HG02981 (cell line): ENCODE data around the gene RNF133.

Source experiments
- ATAC-seq: cut with Tn5 transposase; IDR thresholded peaks from one replicate; pipeline ENCODE4 v1.9.1; 2021; ENCODE audit warnings: mild to moderate bottlenecking, moderate library complexity; ENCODE audit not compliant: unreplicated experiment

RNF133 gene

GRCh38 chr7:122699017-122699416 lies at the start of gene RNF133:
Gene RNF133, minus strand, starts transcription at chr7:122699117. Its CDS starts 199 bp downstream, at chr7:122698918.
- ATAC-seq: no peak

- no peak for ATAC-seq
Measured at GRCh38 chr7:122748195-122748594, 49.3 kb upstream of the RNF133 start.

- no peak for ATAC-seq
Measured at GRCh38 chr7:122746948-122747347, 48.0 kb upstream of the RNF133 start.

DNA sequence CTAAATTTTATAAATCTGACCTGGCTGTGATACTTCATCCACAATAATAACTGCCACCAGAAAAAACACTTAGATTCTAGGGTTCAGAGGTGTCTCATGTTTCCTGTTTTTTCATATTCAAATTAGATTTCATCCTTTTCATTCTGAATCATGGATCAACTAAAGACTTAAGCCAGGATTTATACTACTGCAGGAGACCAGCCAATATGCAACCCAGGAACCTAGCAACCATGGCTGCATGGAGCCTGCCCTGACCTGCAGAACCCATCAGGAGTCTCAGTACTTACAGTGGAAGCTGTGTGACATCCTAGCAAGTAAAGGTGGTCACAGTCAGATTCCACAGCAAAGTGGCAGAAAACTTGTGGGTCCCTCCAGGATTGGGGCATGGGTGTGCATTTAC lies 44.3 kb upstream of the RNF133 start:
- ATAC-seq: no peak

GRCh38 chr7:122738947-122739346 lies 40.0 kb upstream of the RNF133 start:
- no peak for ATAC-seq

GRCh38 chr7:122736183-122736582 lies 37.3 kb upstream of the RNF133 start:
- ATAC-seq: no peak

- ATAC-seq: no peak
Measured at GRCh38 chr7:122727759-122728158, 28.8 kb upstream of the RNF133 start.

GRCh38 chr7:122727354-122727753 lies 28.4 kb upstream of the RNF133 start:
- no peak for ATAC-seq

GRCh38 chr7:122726881-122727280 lies 28.0 kb upstream of the RNF133 start:
- no peak for ATAC-seq

DNA sequence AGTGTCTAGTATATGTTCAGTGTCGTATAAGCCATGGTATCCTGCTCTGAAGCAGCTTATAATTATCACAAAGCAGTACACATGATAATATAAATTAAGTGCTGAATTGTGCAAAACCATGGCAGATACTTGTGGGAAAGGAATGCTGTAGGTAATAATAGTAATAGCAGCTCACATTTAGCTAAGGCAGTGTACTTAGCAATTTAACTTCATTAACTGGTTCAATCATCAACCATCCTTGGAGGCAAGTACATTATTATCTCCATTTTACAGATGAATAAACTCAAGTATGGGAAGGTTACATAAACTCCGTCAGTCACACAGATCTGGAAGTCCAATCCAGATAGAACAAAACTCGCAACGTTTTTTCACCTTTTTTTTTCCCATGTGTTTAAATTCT lies 25.4 kb upstream of the RNF133 start:
- no peak for ATAC-seq

GRCh38 chr7:122719010-122719578 lies 20.2 kb upstream of the RNF133 start:
- ATAC-seq: no peak

- no peak for ATAC-seq
Measured at GRCh38 chr7:122717356-122718089, 18.6 kb upstream of the RNF133 start.

DNA sequence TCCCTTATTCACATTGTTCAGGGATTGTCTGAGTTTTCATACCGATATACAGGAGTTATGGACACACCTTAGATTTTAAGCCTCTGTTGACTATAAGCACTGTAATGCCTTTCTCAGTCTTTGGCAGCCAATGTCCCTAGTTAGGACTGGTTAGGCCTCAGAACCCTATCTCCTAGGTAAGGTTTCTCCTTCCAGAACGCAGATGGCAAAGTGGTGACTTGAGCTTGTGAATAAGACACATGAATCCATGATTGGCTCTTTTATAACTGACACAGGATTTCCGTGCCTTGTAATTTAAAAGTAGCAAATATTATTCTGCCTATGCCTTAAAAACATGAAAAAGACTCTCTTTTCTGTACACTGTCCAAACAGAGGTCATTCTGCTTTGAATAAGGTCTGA lies 16.3 kb upstream of the RNF133 start:
- ATAC-seq: no peak

DNA sequence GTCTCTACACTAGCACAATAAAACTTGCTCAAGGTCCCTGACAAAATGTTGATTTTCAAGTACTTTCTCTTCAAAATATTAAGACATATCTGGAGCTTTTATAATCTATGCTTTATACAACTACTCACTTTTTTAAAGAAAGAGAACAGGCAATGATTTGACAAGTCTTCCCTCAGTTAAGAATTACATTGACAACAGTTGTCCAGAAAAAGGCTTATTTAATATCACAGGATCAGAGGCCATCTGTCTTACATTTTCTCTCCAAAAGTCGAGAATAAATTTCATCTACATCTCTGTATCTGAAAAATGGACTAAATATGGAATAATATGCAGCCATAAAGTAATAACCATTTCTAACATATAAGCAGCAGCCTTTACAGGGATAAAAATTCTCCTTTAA lies 12.0 kb upstream of the RNF133 start:
- no peak for ATAC-seq

DNA sequence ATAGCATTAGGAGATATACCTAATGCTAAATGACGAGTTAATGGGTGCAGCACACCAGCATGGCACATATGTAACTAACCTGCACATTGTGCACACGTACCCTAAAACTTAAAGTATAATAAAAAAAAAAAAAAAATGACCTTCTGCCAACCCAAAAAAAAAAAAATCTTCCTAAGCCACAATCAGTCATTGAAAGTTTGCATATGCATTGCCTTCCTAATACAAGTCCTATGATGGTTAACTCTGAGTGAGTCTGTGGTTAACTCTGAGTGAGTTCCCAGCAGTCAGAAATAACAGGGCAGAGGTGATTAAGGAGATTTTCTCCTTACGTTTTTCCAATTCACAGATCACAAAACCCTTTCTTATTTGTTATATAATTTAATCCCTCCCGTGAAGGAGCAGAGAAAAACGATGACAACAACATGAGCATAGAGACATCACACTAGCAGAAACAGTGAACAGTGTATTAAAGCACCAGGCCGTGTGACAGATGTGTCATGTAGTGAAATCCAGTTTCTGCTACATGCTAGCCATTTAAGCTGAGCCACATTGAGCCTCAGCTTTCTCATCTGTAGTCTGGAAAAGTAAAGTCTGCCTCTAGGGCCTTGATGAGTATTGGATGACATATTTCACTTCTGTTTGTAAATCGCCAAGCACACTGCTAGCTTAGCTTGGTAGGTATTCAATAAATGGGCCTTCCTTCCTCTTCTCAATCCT lies 11.2 kb upstream of the RNF133 start:
- ATAC-seq: no peak

- ATAC-seq: no peak
Measured at GRCh38 chr7:122706836-122707235, 7.9 kb upstream of the RNF133 start.

DNA sequence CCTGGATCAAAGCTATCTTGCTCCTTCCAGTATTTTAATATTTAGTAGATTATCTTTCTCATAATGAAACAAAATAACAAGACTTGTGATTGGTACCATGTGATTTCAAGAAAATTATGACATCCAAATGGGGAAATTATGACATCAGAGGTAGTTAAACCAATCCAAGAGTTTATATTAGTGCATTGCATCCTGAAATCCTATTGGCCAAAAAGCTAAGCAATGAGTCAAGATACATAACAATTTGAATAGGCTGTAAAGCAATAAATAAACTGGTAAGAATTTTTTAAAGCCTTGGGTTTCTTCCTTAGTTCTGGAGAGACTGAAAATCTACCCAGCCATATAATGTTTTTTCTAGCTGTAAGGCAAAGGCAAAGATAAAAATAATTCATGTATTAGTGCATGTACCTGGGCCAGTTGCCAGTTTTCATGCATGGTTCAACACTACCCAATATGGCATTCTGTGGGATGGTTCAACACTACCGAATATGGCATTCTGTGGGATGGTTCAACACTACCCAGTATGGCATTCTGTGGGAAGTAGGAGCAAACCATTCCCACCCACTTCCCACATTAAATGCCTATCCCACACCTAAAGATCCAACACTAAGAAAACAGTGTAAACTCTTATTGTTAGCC lies 4.1 kb upstream of the RNF133 start, which contains the start of gene RNF148:
RNF148 (minus strand) TSS at position 51 of the 639 bp plus-strand sequence. CDS start 172 bp downstream, outside the sequence.
- ATAC-seq: no peak

DNA sequence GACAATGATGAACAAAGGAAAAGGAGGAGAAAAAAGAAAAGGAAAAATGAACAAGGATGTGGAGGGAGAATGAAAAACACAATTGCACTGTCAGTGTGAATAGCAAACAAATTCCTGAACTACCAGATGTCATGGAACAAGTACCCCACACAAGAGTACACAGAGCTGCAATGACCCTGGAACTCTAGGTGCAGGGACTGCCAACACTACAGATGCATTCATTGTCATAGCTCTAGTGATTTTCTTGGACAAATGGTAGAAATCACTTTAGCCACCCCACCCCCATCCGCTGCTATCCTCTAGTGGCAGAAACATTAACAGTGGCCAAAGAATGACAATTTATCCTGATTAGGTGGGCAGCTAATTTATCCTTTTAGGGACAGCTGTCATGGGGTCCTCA lies 3.1 kb downstream of the RNF133 start:
- no peak for ATAC-seq

- ATAC-seq: no peak
Measured at GRCh38 chr7:122694697-122695096, 4.2 kb downstream of the RNF133 start.

DNA sequence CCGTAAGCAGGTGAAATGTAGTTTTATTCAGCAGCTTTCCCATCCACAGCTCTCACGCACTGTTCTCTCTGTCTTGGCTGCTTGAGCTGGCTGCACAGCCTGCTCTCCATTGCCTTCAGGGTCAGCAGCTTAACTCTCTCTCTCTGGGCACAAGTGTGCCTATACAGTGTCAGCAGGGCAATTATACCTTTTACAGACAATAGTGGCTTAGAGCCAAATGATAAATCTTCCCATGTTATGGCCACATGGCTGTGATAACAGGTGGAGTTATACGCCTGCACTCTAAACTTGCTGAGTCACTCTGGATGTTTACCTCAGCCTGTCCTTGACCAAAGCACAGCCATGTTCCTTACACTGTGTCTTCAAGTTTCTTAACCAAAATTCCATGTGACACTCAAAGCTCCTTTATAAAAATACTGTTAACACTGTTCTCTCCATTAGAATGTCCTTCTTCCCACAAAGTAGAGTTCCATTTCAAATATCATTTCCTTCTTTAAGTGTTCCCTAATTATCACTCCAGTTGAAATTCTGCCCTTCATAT lies 6.1 kb downstream of the RNF133 start:
- ATAC-seq: no peak

- no peak for ATAC-seq
Measured at GRCh38 chr7:122691569-122692235, 7.2 kb downstream of the RNF133 start.
